DMS153 (cell line): ENCODE measurements around the gene KRT80.

Experiments used
- DNase-seq: peaks from one replicate; lab custom pipeline; 2025; lab: John Stamatoyannopoulos, UW

KRT80 gene

GRCh38 chr12:52210925-52211650 is 19.3 kb upstream of the KRT80 start:
- DNase-seq: no peak

GRCh38 chr12:52210186-52210924 is 18.5 kb upstream of the KRT80 start:
- DNase-seq: no peak

- no peak for DNase-seq
These were observed 17.5 kb upstream of the KRT80 start for GRCh38 chr12:52209321-52209720.

- DNase-seq: no peak
These were observed 16.8 kb upstream of the KRT80 start for GRCh38 chr12:52208424-52209165.

- peak; percentile 35 for DNase-seq
These were observed 16.1 kb upstream of the KRT80 start for GRCh38 chr12:52207895-52208294.

- no peak for DNase-seq
These were observed 15.3 kb upstream of the KRT80 start for GRCh38 chr12:52207106-52207505.

DNA sequence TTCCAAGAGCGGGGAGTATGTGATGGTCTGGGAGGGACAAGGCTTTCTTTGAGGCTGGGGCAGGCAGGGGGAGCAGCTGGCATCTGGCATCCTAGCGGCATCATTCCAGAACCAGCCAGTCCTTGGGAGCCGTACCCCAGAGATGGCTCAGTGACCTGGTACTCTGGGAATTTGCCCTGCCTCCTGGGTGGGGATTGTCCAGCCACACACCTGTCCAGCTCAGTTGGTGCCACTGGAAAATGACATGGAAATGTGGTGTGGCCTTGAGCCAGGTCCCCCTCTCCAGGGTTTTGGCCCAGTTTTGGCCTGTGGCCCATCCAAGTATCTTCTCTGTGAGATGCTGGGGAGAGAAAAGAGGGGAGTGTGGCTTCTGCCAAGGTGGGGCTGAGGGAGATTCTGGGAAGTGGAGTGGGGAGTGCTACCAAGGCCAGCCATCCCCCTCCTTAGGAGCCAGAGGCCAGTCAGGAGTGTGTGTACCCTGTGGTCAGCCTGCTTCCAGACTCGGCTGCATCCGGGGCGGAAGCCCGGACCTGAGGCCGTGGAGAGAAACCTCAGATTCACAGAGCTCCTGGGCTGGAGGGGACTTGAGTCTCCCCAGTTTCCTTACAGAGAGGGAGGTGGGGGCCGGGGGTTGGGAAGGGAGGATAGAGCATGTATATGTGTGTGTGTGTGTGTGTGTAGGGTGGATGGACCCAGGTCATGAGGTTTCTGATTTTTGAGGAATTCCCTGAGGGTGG is 14.7 kb upstream of the KRT80 start:
- DNase-seq: no peak

DNA sequence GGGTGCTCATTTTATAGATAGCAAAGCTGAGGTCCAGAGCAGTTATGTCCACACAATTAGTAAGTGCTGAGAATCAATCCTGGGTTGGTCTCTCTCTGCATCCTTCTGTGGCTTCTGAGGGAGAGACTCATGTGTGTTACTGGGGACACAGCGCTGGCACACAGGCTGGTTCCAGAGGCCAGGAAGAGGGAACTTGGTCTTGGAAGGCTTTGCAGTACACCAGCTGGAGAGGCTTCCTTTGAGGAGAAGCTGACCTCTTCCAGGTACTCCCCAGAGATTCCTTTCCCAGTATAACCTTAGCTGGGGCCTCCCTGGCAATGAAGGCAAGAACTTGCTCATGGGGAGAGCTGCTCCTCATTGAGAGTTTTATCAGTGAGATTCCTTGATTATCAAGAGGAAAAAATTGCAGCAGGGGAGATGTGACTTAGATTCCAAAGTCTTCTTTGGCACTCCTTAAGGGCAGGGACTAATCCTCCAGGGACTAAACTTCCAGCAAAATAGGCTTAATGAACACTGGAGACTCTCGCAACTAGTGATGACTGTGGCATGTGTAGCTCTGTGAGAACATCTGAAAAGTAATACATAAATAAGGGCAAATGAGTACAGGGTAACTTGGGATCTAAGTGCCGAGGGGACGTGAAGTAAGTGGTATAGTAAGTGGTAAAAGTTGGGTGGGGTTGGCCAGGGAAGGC is 13.9 kb upstream of the KRT80 start:
- DNase-seq: no peak

DNA sequence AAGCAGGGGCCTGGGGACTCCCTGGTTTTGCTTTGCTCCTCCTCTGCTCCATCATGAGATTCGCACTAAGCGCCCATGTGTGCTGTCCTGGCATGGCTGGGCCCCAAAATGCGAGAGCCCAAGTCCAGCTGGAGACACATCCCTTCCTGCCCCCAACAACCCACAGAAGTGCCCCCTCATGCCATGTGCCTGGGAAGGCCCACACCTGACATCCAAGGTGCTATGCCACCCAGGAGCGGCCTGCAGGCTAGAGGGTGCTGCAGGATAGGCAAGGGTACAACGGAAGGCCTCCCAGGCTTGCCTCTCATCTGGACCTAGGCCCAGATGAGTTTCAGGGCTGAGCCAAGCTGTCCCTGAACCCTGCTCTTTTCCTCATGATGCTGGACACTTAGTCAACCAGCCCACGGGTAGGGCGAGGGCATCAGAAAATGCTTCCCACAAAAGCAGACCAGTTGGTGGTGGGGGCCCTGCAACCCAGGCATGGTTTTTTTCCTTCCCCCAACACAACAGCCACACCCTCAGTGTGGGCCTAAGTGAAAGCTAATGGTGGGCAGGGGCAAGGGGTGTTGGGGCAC is 13.2 kb upstream of the KRT80 start:
- no peak for DNase-seq

- DNase-seq: peak; percentile 38
These were observed 12.5 kb upstream of the KRT80 start for GRCh38 chr12:52204095-52204930.

GRCh38 chr12:52203079-52203921 is 11.5 kb upstream of the KRT80 start:
- peak; percentile 92 for DNase-seq

DNA sequence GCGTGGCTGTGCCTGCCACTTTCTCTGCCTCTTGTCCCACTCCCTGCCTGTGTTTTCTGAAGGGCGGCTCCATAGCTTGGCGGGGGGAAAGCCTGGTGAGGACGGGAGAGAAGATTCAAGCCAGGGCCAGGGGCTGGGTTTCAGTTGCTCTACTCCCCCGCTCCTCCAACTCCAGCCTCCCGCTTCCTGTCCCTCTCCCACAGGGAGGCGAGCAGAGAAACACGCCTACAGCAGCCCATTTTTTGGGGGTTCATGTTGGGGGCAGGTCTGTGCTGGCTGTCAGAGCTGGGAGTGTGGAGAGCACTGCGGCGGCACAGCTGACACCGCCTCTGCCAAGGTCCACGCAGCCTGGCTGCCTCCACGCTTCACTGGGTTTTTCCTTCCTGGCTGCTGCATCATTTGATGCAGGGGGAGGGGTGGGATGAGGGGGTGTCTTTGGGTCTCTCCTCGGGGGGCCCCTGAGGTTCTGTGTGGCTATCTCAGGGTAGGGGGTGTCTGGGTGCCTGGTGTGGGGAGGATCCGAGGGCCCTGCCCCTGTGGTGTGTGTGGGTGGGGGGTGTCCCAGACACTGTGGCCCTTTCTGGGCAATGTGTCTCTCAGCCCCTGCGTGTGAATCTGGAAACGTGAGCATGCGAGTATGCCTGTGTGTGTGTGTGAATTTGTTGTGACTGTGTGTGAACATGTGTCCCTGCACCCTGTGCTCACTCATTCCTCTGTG is 10.7 kb upstream of the KRT80 start:
- no peak for DNase-seq

GRCh38 chr12:52201451-52201839 is 9.6 kb upstream of the KRT80 start:
- DNase-seq: no peak

DNA sequence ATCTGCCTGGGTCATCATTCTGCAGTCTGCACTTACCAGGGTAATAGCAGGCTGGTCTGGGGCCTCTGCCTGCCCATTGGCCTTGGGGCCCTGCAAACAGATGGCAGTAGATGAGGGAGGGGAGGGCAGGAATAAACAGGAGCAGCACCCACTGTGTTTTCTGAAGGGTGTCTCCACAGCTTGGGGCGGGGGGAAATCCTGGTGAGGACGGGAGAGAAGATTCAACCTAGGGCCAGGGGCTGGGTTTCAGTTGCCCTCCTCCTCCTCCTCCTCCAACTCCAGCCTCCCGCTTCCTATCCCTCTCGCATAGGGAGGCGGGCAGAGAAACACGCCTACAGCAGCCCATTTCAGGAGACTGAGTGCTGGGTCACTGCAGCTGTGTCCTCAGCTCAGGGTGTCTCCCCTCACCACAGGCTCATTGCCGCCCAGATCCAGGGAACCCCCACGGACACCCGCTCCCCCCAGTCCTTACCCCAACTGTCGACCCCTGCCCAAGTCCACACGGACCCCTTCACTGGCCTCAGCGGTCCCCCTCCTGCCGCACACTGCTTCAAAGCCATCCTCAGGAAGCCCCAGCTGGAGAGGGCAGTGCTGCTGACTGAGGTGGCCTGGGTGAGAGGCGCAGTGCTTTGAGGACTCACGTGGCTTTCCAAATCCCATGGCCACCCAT is 9.1 kb upstream of the KRT80 start:
- DNase-seq: no peak

GRCh38 chr12:52200086-52200780 is 8.4 kb upstream of the KRT80 start:
- no peak for DNase-seq

DNA sequence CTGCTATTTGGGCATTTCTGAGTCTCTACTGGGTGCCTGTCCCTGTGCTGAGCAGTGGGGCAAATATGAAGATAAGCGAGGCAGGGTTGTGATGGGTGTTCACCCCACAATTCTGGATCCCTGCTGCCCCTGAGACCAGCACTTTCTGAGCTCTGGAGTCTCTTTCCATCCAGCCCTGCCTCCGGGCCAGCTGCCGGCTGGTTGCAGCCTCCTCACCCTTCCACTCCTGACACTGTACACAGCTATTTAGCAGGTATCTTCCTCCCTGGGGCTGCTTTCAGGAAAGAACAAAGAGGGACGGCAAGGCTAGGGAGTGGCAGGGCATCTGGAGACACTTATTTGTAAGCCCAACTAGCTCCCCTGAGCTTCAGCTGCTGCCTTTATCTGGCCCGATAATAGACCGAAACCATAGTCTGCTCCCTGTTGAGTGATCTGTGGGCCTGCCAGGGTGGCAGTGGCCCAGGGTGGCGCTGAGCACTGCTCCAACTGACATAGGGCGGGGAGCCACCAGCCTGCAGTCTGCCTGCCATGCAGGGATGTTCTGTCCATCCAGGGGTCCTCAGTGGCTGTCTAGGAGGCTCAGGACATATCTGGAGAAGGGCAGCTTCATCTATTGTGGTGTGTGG is 7.6 kb upstream of the KRT80 start:
- DNase-seq: peak; percentile 49
